AG10803 (cell line): ENCODE measurements around the gene BABAM2.
A peak's percentile ranks its signal among the peaks of the same experiment; 100 is the strongest.

Experiments
- DNase-seq: peaks from one replicate; pipeline ENCODE4 v3.0.0; 2010; ENCODE audit warnings: low read depth
- H3K4me3 ChIP-seq: 2 replicates; pipeline ENCODE4 v1.5.1; 2011; ENCODE audit warnings: mild to moderate bottlenecking, low read length, control low read depth
- CTCF ChIP-seq: conservative IDR thresholded peaks from 2 replicates; pipeline ENCODE4 v1.5.1; 2011; ENCODE audit warnings: mild to moderate bottlenecking, low read length, control low read depth, inconsistent platforms

Gene BABAM2

DNA sequence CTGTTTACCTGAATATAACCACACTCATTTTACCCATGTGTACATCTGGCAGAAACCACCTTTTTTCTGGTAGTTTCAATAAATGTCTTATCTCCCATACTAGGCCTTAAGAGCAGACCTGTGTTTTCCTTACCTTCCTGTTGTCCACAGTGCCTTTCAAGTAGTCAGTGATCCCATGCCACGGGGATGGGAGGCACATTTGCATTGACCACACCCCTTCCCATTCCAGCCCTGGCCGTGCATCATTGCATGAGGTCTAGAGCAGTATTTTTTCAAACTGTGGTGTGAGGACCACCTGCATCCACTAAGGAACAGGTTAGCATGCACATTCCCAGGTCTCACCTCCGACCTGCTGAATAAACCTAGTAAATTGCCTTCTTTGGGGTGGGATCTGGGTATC is 337.0 kb downstream of the BABAM2 start:
- TF ChIP-seq CTCF, result no peak
- DNase-seq, result no peak
- H3K4me3 ChIP-seq, result no peak overlapping the region

DNA sequence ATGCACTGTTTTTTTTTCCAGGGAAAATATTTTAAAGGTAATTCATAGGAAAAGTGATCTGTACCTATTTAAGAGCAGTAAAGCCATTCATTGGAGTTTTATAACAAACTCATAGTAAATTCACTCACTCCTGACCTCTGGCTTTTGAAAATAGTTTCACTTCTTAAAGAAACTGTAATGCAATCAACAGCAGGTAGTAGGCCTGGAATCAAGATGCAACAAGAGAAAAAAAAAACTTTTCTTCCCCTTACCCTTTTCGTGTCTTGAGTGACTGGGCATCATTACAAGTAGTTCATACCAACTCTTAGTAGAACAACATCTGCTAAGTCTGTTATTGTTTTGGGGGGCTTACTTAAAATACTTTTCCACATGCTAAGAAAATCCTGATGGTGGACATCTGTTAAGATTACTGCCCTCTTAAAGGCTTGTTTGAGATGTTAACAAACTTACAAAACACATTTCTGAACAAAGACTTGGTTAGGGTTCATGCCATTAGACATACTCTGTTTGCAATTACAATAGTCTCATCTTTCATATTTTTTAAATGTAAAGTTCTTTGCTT is 338.0 kb downstream of the BABAM2 start:
- TF ChIP-seq CTCF, result peak; percentile 50
- H3K4me3 ChIP-seq, result no peak overlapping the region
- peak; percentile 82 for DNase-seq

GRCh38 chr2:28231110-28231631 is 340.6 kb downstream of the BABAM2 start:
- TF ChIP-seq CTCF, result no peak
- no peak overlapping the region for H3K4me3 ChIP-seq
- peak; percentile 81 for DNase-seq

DNA sequence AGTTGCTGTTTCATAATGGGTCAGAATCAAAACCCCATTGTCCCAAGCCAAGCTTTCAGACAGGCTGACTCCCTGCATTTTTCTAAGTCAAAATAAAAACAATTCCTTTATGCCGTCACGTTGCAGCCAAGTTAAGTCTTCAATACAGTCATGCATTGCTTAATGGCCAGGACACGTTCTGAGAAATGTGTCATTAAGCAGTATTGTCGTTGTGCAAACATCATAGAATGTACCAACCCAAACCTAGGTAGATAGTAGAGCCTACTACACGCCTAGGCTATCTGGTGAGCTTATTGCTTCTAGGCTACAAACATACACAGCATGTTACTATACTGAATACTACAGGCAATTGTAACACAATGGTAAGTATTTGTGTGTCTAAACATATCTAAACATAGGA is 341.8 kb downstream of the BABAM2 start:
- no peak overlapping the region for H3K4me3 ChIP-seq
- peak; percentile 83 for DNase-seq
- TF ChIP-seq CTCF, result no peak

DNA sequence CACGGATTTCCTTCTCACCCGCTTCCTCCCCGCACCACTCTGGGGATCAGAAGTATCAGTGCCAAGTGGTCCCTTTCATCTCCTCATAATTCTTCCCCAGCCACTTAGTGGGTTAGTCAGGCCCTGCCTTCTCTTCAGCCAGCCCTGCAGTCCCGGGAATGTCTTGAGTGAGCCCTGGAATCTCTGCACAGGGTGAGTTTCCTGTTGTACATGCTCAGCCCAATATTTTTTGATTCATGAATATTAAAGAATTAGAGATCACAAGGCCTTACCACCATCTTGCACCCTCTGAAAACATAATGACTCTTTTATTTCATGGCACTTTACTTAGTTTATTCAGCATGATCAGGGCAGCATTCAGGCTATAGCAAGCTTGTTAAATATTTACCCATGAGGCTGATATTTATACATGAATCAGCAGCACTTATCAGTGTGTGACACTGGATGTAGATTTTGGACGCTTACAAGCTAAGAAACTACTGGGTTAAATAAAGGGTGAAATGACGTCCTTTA is 342.7 kb downstream of the BABAM2 start:
- DNase-seq, result peak; percentile 71

GRCh38 chr2:28234807-28235206 is 344.3 kb downstream of the BABAM2 start:
- TF ChIP-seq CTCF, result no peak
- no peak for DNase-seq
- no peak overlapping the region for H3K4me3 ChIP-seq

More for the DNA sequence above, 342.7 kb downstream of the BABAM2 start:
- no peak overlapping the region for H3K4me3 ChIP-seq
- TF ChIP-seq CTCF, result no peak

DNA sequence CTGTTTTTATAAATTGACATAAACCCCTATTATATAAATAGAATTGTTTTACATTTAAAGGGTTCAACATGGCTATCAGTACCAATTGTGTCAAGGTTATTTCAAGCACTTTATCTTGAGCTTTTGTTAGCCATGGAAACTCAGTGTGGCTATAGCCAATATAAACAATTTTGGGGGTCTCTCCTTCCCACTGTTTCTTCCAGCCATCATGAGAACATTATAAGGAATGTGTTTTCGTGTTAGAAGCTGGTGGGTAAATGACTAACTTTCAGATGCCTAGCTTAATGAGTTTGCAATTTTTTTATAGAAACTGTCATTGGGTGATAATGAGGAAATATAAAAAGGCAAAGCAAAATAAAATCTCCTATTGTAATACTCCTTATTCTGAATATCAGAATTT is 348.7 kb downstream of the BABAM2 start:
- no peak for TF ChIP-seq CTCF
- DNase-seq, result no peak
- no peak overlapping the region for H3K4me3 ChIP-seq
